SU-DHL-6 (cell line): Measurements from ENCODE around the gene PHACTR3.

Experiments
- H2AFZ ChIP-seq: fragments of 200-600 bp; sonication (generic); 2 replicates; pipeline ENCODE4 v1.6.1; 2014; ENCODE audit warnings: low read depth, mild to moderate bottlenecking, moderate library complexity, mixed read lengths, antibody characterized with exemption, low read length; ENCODE audit not compliant: severe bottlenecking
- H3F3A ChIP-seq: fragments of 200-600 bp; shearing (Covaris generic); 2 replicates; pipeline ENCODE4 v1.6.0; 2016; ENCODE audit warnings: antibody characterized with exemption, mild to moderate bottlenecking; ENCODE audit not compliant: insufficient read depth
- H3K27ac ChIP-seq: fragments of 200-600 bp; sonication (generic); 2 replicates; pipeline ENCODE4 v1.5.1; 2016; ENCODE audit warnings: low read depth, mild to moderate bottlenecking, low read length, moderate library complexity, mixed read lengths
- H3K27me3 ChIP-seq: fragments of 200-600 bp; sonication (generic), shearing (Covaris generic); 2 replicates; pipeline ENCODE4 v1.6.0; 2014; ENCODE audit warnings: mild to moderate bottlenecking, low read length
- H3K36me3 ChIP-seq: fragments of 200-600 bp; sonication (generic); 2 replicates; pipeline ENCODE4 v1.6.1; 2014; ENCODE audit warnings: mild to moderate bottlenecking, low read length, mixed read lengths
- H3K4me2 ChIP-seq: fragments of 300-600, 200-600 bp; shearing (Covaris generic), sonication (generic); 2 replicates; pipeline ENCODE4 v1.6.0; 2014; ENCODE audit warnings: low read length, low read depth, mild to moderate bottlenecking; ENCODE audit not compliant: poor library complexity, severe bottlenecking
- H3K4me3 ChIP-seq: fragments of 200-600 bp; sonication (generic); 2 replicates; pipeline ENCODE4 v1.5.1; 2014; ENCODE audit warnings: antibody characterized with exemption, low read length, mild to moderate bottlenecking, mixed read lengths; ENCODE audit not compliant: insufficient read depth, poor library complexity, severe bottlenecking
- H3K79me2 ChIP-seq: fragments of 200-600 bp; sonication (generic); 2 replicates; pipeline ENCODE4 v1.6.1; 2014; ENCODE audit warnings: mild to moderate bottlenecking, low read length, moderate library complexity; ENCODE audit not compliant: insufficient read depth
- H3K9ac ChIP-seq: fragments of 200-600 bp; sonication (generic); 2 replicates; pipeline ENCODE4 v1.7.0; 2014; ENCODE audit warnings: mild to moderate bottlenecking, low read length
- H3K9me2 ChIP-seq: fragments of 200-600 bp; sonication (generic); replicated peaks from 2 replicates; pipeline ENCODE4 v1.6.1; 2014; ENCODE audit warnings: low read length; ENCODE audit not compliant: insufficient read depth
- H3K9me3 ChIP-seq: fragments of 200-600 bp; sonication (generic); 2 replicates; pipeline ENCODE4 v1.6.1; 2014; ENCODE audit warnings: low read length, mixed read lengths; ENCODE audit not compliant: insufficient read depth
- H4K20me1 ChIP-seq: fragments of 200-600 bp; sonication (generic); 2 replicates; pipeline ENCODE4 v1.6.1; 2014; ENCODE audit warnings: low read depth, mild to moderate bottlenecking, antibody characterized with exemption, low read length, moderate library complexity, mixed read lengths
- CTCF ChIP-seq: fragments of 200-600 bp; sonication (generic); IDR thresholded peaks from one replicate; pipeline ENCODE4 v1.5.1; 2017; ENCODE audit warnings: antibody characterized with exemption, mild to moderate bottlenecking, low read length, moderate library complexity; ENCODE audit not compliant: insufficient read depth, poor library complexity, severe bottlenecking
- EZH2phosphoT487 ChIP-seq: fragments of 200-600 bp; sonication (generic), shearing (Covaris generic); conservative IDR thresholded peaks from 2 replicates; pipeline ENCODE4 v1.6.1; 2018; ENCODE audit warnings: mild to moderate bottlenecking, antibody characterized with exemption, low read length, moderate library complexity, mixed read lengths

Gene PHACTR3

GRCh38 chr20:59772373-59772705 is 168.0 kb downstream of the PHACTR3 start:
- H3K9me3 ChIP-seq: no peaks in the 10 kb centered on the region
- H3F3A ChIP-seq: no peaks in the 10 kb centered on the region
- no peak overlapping the region for H3K4me2 ChIP-seq
- H3K4me3 ChIP-seq: no peak overlapping the region
- no peak overlapping the region for H2AFZ ChIP-seq
- no peak overlapping the region for H3K9ac ChIP-seq
- H4K20me1 ChIP-seq: no peaks in the 10 kb centered on the region
- H3K9me2 ChIP-seq: no peaks in the 10 kb centered on the region
- no peak for TF ChIP-seq EZH2phosphoT487
- TF ChIP-seq CTCF: no peak
- no peak overlapping the region for H3K27ac ChIP-seq
- H3K27me3 ChIP-seq: no peaks in the 10 kb centered on the region
- H3K79me2 ChIP-seq: no peaks in the 10 kb centered on the region
- no peaks in the 10 kb centered on the region for H3K36me3 ChIP-seq

- H3K9me3 ChIP-seq: no peaks in the 10 kb centered on the region
- no peak overlapping the region for H3K27ac ChIP-seq
- H3K4me3 ChIP-seq: no peak overlapping the region
- TF ChIP-seq CTCF: no peak
- no peak for TF ChIP-seq EZH2phosphoT487
- no peak overlapping the region for H2AFZ ChIP-seq
- H3K79me2 ChIP-seq: no peaks in the 10 kb centered on the region
- H3K27me3 ChIP-seq: no peaks in the 10 kb centered on the region
- no peak overlapping the region for H3K9ac ChIP-seq
- no peaks in the 10 kb centered on the region for H3F3A ChIP-seq
- H4K20me1 ChIP-seq: no peaks in the 10 kb centered on the region
- H3K4me2 ChIP-seq: no peak overlapping the region
- H3K9me2 ChIP-seq: no peaks in the 10 kb centered on the region
- no peaks in the 10 kb centered on the region for H3K36me3 ChIP-seq
Observed at GRCh38 chr20:59772931-59773913, 168.9 kb downstream of the PHACTR3 start.

GRCh38 chr20:59774204-59774641 is 169.9 kb downstream of the PHACTR3 start:
- TF ChIP-seq EZH2phosphoT487: no peak
- TF ChIP-seq CTCF: no peak
- H4K20me1 ChIP-seq: no peaks in the 10 kb centered on the region

More at GRCh38 chr20:59774204-59774641, 169.9 kb downstream of the PHACTR3 start:
- H3K27ac ChIP-seq: no peak overlapping the region
- no peak overlapping the region for H3K4me3 ChIP-seq
- no peak overlapping the region for H3K9ac ChIP-seq
- H3K4me2 ChIP-seq: no peak overlapping the region
- H2AFZ ChIP-seq: no peak overlapping the region
- no peaks in the 10 kb centered on the region for H3K9me3 ChIP-seq
- H3K27me3 ChIP-seq: no peaks in the 10 kb centered on the region
- no peaks in the 10 kb centered on the region for H3K36me3 ChIP-seq
- no peaks in the 10 kb centered on the region for H3F3A ChIP-seq
- H3K79me2 ChIP-seq: no peaks in the 10 kb centered on the region
- no peaks in the 10 kb centered on the region for H3K9me2 ChIP-seq
